NT2/D1 (cell line): Measurements from ENCODE around the gene C10orf71.

Source experiments
- DNase-seq: peaks from one replicate; pipeline ENCODE4 v3.0.0-alpha.2; 2011; ENCODE audit warnings: low read depth, low spot score
- H3K27me3 ChIP-seq: 2 replicates; pipeline ENCODE4 v1.6.0; 2011; ENCODE audit warnings: mild to moderate bottlenecking; ENCODE audit not compliant: insufficient read length, insufficient read depth
- H3K36me3 ChIP-seq: 2 replicates; pipeline ENCODE4 v1.6.1; 2011; ENCODE audit warnings: mild to moderate bottlenecking, low read length, mixed read lengths; ENCODE audit not compliant: insufficient read depth, insufficient read length
- H3K4me1 ChIP-seq: 2 replicates; pipeline ENCODE4 v1.5.1; 2011; ENCODE audit not compliant: insufficient read depth, insufficient read length
- H3K4me3 ChIP-seq: 2 replicates; pipeline ENCODE4 v1.5.1; 2011; ENCODE audit warnings: low read depth; ENCODE audit not compliant: insufficient read length
- H3K9ac ChIP-seq: 2 replicates; pipeline ENCODE4 v1.6.0; 2011; ENCODE audit warnings: low read depth; ENCODE audit not compliant: insufficient read length
- H3K9me3 ChIP-seq: 2 replicates; pipeline ENCODE4 v1.5.1; 2011; ENCODE audit warnings: mild to moderate bottlenecking, low read length; ENCODE audit not compliant: insufficient read depth
- SUZ12 ChIP-seq: IDR thresholded peaks from 2 replicates; pipeline ENCODE4 v1.6.1; 2011; ENCODE audit not compliant: insufficient read length, insufficient read depth; ENCODE audit errors: extremely low read depth
- YY1 ChIP-seq: IDR thresholded peaks from 2 replicates; pipeline ENCODE4 v1.6.1; 2011; ENCODE audit not compliant: insufficient read length, insufficient read depth
- ZNF274 ChIP-seq: IDR thresholded peaks from 2 replicates; pipeline ENCODE4 v1.6.1; 2011; ENCODE audit warnings: mild to moderate bottlenecking, low read depth, low read length

C10orf71 gene

GRCh38 chr10:49368256-49368655 is 69.3 kb downstream of the C10orf71 start:
- no peaks in the 10 kb centered on the region for H3K27me3 ChIP-seq
- no peaks in the 10 kb centered on the region for H3K9me3 ChIP-seq
- peaks cover 5% of the 10 kb centered on the region for H3K4me1 ChIP-seq
- H3K36me3 ChIP-seq: no peaks in the 10 kb centered on the region
- no peak for DNase-seq
- H3K9ac ChIP-seq: no peak overlapping the region
- no peak for TF ChIP-seq SUZ12
- TF ChIP-seq ZNF274: no peak
- TF ChIP-seq YY1: no peak
- H3K4me3 ChIP-seq: no peak overlapping the region

GRCh38 chr10:49369216-49370162 is 70.5 kb downstream of the C10orf71 start:
- H3K9me3 ChIP-seq: no peaks in the 10 kb centered on the region
- H3K27me3 ChIP-seq: no peaks in the 10 kb centered on the region
- H3K36me3 ChIP-seq: no peaks in the 10 kb centered on the region
- H3K4me3 ChIP-seq: no peak overlapping the region
- peaks cover 5% of the 10 kb centered on the region for H3K4me1 ChIP-seq
- no peak for TF ChIP-seq YY1
- no peak for TF ChIP-seq SUZ12
- H3K9ac ChIP-seq: no peak overlapping the region
- DNase-seq: no peak

GRCh38 chr10:49370326-49371100 is 71.5 kb downstream of the C10orf71 start:
- no peak for DNase-seq
- H3K4me3 ChIP-seq: no peak overlapping the region
- TF ChIP-seq ZNF274: no peak
- no peak for TF ChIP-seq YY1
- no peak for TF ChIP-seq SUZ12
- H3K4me1 ChIP-seq: peaks cover 5% of the 10 kb centered on the region
- no peak overlapping the region for H3K9ac ChIP-seq
- H3K36me3 ChIP-seq: no peaks in the 10 kb centered on the region
- no peaks in the 10 kb centered on the region for H3K9me3 ChIP-seq
- H3K27me3 ChIP-seq: no peaks in the 10 kb centered on the region

- Histone ChIP-seq H3K27me3 (no peaks in the 10 kb centered on the region), H3K4me3 (no peak overlapping the region), H3K9ac (no peak overlapping the region), H3K9me3 (no peaks in the 10 kb centered on the region), H3K4me1 (peaks cover 5% of the 10 kb centered on the region), H3K36me3 (no peaks in the 10 kb centered on the region)
- no peak for DNase-seq
- no peak for TF ChIP-seq ZNF274
- TF ChIP-seq YY1: no peak
These were observed 73.0 kb downstream of the C10orf71 start for GRCh38 chr10:49371967-49372366.

GRCh38 chr10:49373361-49373760 is 74.4 kb downstream of the C10orf71 start:
- no peaks in the 10 kb centered on the region for H3K9me3 ChIP-seq
- DNase-seq: no peak

GRCh38 chr10:49374740-49375139 is 75.8 kb downstream of the C10orf71 start:
- TF ChIP-seq SUZ12: no peak
- DNase-seq: no peak
- no peak overlapping the region for H3K4me3 ChIP-seq
- H3K27me3 ChIP-seq: no peaks in the 10 kb centered on the region
- no peak overlapping the region for H3K9ac ChIP-seq
- no peaks in the 10 kb centered on the region for H3K9me3 ChIP-seq
- no peaks in the 10 kb centered on the region for H3K36me3 ChIP-seq
- H3K4me1 ChIP-seq: no peaks in the 10 kb centered on the region

More at GRCh38 chr10:49373361-49373760, 74.4 kb downstream of the C10orf71 start:
- Histone ChIP-seq H3K36me3 (no peaks in the 10 kb centered on the region), H3K9ac (no peak overlapping the region), H3K27me3 (no peaks in the 10 kb centered on the region), H3K4me3 (no peak overlapping the region), H3K4me1 (no peaks in the 10 kb centered on the region)
- TF ChIP-seq YY1 (no peak), SUZ12 (no peak), ZNF274 (no peak)

- Histone ChIP-seq H3K4me3 (no peak overlapping the region), H3K4me1 (no peaks in the 10 kb centered on the region), H3K36me3 (no peaks in the 10 kb centered on the region), H3K9ac (no peak overlapping the region), H3K27me3 (no peaks in the 10 kb centered on the region), H3K9me3 (no peaks in the 10 kb centered on the region)
- TF ChIP-seq YY1 (no peak), SUZ12 (no peak), ZNF274 (no peak)
- DNase-seq: no peak
These were observed 76.6 kb downstream of the C10orf71 start for GRCh38 chr10:49375611-49376010.
